COR-L47 (cell line): Measurements from ENCODE around the gene ARHGAP31.
"Not testable (repeated sequence)": the region's sequence is repeated elsewhere in the genome, so short reads cannot be mapped to it uniquely, and the experiment has no call there.

Experiments used
- DNase-seq: peaks from one replicate; lab custom pipeline; 2025; lab: John Stamatoyannopoulos, UW

Gene ARHGAP31

DNA sequence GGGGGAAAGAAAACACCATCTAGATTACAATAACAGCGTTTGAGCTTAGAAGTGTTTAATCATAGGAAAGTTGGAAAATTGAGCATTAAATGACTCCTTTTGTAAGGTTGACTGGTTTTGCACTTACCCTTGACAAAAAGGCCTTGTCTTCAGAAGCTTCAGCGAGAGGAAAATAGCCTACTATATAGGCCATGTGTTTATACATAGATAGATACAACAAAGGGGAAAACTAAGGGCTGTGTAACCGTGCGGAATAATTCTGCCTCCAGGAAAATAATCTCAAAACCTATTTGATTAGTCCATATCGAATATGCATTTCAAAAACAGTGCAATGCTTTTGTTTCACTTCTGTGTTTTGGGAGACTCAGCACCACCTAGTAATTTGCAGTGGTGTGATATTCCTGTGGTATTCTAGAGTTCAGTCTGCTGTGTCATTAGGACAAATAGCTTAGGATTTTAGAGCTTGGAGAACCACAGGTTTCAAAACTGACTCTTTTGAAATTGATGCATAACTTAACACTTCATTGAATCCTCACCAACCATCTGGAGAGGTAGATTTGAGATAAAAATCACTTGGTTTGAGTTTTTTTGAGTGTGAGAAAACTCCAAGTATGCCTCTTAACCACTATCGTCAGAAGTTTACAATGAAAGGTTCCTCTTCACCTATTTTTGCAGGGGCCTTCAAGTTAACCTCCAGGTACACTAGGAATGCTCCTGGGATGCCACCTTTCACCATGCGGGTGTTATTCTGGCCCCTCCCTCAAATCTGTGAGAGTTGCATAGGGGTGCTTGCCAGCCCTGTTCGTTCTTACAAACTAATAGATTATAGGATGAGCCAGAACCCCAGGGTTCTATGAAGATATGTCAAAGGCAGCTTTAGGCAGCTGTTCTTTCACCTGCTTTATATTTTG lies 1.9 kb downstream of the ARHGAP31 start:
- DNase-seq, result no peak

DNA sequence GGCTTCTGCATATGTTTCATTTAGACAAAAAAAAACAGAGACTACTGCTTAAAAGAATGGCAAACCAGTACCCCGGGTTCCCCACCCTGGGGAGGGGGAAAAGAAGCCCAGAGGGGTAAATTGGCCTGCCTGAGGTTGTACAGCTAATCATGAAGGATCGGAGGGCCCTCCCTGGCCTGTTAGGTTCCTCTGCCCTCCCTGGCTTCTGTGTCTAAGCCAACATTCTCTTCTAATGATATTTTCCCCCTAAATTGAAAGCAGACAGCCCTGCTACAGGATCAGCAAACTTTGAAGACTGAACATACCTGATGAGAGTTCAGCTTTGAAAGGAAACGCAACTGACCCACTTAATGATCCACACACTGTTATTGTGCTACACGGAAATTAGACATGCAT lies 2.5 kb downstream of the ARHGAP31 start:
- DNase-seq, result no peak

DNA sequence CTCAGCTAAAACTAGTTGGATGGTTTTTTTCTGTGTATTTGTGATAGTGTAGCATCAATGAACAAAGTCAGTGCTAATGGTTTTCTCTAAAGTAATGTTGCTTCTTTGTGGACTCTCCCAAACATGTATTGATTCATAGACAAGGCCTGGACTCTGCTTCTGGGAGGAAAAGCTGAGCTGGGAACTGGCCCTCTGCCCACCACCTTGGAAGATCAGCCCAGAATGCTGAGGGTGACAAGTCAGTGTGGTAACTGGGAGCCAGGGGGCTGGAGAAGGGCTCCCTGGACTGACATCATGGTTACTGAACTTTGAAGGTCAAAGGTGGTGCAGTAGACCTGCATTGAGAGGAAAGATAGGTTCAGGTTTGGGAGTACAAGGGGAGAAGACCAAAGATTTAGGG lies 3.0 kb downstream of the ARHGAP31 start:
- no peak for DNase-seq

DNA sequence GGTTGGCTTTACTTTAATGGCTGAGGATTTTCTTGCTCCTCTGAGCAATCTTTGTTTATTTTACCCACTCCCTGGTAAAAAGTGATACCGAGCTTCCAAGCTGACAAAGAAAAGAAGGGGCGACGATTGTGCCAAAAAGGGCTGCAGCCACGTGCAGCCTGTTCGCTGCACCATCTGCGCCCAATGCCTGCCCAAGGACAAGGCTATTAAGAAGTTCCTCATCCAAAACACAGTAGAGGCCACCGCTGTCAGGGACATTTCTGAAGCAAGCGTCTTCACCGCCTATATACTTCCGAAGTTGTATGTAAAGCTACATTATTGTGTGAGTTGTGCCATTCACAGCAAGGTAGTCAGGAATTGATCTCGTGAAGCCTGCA lies 4.4 kb downstream of the ARHGAP31 start:
- DNase-seq, result no peak

DNA sequence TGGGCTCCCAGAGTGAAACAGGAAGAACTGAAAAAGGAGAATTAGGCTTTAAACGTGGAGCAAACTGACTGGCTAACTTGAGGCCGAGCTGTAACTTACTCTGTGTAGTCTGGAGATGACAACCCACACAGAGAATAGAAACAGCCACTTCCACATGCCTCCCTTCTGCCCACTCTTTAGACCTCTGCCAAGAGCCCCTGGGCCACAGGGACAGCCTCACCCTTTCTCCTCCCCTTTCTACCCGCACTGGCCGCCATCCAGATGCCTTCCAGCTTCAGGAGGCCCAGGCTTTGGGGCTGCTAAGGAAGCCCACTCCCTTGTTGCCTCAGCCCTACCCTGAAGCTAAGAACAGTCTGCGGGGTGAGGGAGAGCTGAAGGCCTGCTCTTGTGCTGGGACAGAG lies 6.8 kb downstream of the ARHGAP31 start:
- no peak for DNase-seq

DNA sequence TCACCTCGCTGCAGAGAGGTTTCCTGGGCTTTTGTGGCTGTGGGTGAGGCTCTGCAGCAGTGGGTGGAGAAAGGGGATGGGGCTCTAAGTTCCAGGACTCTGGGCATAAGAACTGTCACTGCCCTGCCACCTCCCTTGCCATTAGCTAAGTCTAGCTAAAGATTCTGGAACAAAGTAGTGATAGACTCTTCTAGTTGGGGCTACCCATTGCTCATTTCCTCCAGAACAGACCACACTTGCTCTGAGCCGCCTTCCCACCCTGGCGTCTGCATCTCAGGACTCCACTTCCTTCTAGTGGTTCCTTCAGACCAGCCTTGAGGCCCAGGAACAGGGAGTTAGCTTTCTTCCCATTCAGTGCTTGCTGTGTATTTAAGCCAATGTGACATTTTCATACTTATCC lies 7.5 kb downstream of the ARHGAP31 start:
- no peak for DNase-seq

DNA sequence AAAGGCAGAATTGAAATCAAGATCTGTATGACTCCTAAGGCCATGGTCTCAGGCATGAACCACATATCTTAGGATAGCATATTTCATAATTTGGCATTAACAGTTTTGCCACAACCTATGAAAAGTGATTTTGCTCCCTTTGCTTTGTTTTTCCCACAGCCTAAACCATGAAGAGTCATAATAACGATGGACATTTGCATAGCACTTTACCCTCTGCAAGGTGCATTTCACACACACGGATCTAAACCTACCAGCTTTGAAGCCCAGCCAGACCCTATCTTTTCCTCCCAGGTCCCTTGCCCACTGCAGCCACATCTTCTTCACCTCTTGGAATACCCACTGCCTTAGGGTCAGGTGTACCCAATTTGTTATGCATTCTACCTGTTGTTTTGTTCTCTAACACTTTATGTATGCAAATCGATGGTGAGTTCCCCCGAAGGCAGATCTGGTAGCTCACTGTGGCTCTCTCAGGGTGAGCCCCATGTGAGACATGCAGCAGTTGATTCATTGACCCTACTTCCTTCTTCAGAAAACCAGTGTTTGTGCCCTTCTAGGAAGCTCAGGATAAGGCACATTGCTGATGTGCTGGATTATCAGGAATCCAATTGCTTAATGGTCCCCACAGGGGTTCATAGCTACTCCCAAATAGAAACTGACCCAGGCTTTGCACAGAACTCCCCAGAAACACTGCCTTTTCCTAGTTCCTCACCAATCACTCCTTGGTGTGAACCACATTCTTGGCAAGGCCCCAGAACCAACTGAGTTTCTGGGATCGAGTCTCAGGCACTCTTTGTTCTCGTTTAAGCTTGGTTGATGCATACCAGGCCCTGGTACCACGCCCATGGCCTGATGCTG lies 8.7 kb downstream of the ARHGAP31 start:
- no peak for DNase-seq

DNA sequence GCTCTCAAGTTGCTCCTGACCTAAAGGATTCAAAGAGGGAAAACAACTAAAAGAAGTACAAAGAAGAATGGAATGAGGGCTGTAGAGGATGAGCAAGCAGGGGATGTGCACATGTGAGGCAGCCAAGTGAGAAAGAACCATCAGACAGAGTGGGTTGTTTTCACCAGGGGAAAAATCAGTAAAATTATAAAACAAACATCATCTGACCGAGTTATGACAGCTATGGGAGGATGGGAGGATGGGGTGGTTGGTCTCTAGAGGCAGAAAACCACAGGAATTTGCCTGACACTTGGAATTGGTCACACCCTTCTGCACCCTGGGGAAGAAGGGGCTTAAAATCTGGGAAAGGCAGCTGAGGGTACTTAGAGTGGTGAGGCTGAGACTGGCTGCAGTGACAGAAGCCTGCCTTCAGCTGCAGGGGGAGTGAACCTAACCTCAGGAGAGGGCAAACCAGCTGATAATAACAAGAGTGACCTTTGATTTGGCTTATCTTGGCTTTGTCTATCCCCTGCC lies 10.1 kb downstream of the ARHGAP31 start:
- no peak for DNase-seq

DNA sequence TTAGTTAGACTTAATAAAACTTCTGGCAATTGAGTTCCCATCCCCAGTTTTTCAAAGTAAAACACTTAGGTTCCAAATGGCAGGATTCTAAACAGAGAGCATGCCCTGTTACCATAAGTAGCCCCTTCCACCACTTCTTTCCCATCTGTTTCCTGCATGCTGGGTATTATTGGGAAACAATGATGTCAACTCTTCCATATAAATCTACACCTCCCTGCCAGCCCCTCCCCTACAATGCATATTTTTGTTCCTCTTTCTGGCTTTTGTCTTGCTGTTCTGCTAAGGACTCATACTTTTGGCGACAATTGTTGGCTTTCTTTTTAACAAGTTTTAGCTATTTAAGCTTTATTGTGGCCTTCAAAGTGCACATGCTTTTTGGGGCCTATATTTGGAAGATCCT lies 11.1 kb downstream of the ARHGAP31 start:
- DNase-seq, result no peak

DNA sequence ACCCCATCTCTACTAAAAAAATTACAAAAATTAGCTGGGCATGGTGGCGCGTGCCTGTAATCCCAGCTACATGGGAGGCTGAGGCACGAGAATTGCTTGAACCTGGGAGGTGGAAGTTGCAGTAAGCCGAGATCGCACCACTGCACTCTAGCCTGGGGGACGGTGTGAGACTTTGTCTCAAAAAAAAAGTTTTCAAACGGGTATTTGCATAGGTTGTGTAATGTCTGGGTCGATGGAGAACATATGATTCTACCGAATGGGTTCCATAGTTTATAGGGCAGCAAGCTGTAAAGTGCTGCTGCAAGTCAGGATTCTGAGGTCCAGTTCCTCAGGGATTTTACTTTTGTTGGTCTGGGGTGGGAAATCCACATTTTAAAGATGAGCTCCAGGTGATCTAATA lies 12.2 kb downstream of the ARHGAP31 start:
- DNase-seq, result not testable (repeated sequence)

DNA sequence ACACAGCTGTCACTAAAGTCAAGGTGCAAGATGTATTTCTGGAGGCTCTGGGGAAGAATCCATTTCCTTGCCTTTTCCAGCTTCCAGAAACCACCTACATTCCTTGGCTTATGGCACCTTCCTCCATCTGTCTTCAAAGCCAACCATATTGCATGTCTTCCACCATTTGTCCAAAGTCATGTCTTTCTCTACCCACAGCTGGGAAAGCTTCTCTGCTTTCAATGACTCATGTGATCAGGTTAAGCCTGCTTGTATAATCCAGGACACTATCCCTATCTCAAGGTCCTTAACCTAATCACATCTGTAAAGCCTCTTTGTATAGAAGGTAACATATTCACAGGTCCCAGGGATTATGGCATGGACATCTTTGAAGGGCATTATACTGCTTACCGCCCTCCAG lies 14.2 kb downstream of the ARHGAP31 start:
- no peak for DNase-seq

DNA sequence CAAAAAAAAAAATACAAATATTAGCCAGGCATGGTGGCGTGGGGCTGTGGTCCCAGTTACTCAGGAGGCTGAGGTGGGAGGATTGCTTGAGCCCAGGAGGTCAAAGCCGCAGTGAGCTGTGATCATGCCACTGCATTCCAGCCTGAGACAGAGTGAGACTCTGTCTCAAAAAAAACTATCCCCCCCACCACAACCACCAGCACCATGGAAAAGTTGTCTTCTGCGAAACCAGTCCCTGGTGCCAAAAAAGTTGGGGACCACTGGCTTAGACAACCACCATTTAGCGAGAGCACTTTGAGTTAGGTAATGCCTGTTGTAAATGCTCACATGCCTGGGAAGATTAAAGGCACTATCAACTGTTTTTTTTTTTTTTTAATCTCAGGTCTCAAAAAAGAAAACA lies 15.4 kb downstream of the ARHGAP31 start:
- no peak for DNase-seq

DNA sequence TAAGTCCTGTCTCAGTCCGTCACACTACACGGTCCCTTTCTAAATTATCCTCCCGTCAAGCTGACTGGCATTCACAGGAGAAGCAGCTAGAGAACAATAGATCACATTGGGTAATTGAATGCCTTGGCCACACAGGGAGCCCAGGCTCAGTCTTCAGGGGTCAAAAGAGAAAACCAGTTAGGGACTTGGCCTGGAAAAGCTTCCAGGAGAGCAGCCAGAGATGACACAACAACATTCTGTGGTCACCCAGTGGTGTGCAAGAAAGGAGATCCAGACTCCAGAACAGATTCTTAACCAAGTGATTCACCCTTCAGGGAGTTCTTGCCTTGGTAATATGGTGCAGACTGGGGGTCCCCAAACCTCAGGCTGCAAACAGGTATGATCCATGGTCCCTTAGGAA lies 15.9 kb downstream of the ARHGAP31 start:
- DNase-seq, result no peak

DNA sequence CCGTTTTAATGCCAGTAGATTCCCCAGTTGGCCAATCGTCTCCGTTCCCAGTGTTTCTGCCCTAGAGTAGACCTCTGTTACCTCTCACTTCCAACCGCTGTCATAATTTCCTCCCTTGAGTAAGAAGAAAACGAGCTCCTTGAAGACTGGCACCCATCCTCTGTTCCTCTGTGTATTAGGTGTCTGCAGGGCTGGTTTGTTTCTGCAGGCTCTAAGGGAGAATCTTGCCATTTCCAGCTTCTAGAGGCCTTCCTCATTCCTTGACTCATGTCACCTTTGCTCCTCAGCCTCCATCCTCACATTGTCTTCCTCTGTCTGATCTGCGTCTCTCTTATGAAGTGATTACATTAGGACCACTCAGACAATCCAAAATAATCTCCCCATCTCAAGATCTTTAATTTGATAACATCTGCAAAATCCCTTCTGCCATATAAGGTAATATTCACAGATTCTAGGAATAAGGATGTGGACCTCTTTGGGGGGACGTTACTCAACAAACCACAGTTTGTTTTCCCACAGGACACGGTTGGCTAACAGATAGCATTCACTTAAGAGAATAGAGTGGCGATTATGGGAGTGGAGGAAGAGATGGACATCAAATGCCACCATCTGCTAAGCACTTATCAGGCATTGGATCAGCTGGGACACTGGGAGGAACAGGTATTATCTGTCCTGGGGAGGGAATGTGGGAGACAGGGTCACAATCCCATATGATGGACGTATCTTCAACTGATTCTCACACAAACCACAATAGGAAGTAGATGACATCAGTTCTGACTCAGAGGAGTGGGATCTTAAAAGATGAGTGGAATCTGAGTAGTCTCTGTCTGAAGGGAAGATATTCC lies 17.1 kb downstream of the ARHGAP31 start:
- no peak for DNase-seq

DNA sequence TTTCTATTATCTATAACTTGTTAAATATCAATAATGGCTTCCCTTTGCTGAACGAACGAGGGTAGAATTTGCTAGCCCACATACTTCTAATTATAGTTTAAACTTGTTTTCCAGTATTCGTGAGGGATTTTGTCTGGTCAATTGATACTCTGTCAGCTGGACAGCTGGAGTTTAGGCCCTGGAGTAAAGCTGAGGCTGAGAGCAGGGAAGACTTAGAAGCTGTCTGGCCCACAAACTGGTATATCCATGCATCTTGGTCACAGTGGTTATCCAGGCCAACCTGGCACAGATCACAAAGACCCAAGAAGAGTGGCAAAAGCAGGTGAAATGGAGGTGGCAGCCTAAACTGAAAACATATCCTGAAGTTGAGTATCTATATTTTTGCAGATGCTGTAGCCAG lies 19.3 kb downstream of the ARHGAP31 start:
- no peak for DNase-seq

DNA sequence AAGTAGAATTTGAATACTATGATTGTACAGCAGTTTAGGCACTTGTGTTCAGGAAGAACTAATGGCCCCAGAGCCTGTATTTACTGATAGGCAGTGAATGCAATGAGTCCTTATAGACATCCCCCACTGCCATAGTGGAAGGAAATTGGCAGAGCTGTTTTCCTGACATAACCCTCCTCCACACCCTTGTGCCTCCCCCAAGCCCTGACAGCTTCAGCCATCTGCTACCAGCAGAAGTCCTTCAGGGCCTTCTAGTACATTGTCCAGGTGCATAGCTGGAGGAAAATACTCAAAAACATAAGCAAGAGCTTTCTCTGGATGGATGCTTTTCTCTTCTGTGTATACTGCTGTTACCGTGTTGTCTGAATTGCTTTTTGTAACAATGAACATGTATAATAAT lies 20.6 kb downstream of the ARHGAP31 start:
- no peak for DNase-seq

DNA sequence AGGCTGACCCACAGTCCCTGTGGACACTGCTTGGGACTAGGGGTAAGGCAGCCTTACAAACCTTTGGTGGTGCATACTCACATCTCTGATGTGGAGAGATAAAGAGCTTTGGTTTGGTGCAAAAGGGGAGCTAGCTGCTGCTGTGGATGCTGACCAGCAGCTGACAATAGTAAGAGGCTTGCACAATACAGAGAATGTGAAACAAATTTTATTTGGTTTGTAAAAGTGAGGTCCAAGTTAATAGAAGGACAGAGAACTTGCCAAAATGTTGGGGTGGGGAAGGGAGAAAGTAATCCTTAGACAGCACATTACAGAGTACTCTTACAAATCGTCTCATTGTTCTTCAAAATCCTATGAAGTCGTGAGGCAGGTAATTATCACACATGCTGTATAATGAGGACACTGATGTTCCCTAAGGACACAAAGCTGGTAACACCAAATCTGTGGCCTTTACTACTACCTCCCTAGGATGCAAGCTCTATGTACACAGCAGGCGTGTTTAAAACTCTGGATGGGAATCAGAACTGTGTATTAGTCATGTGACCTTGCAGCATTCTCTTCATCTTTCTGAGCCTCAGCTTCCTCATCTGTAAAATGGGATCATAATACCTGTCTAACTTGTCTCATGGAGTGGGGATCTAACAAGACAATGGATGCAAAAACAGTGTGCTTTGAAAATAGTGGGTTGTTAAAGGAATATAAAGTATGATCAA lies 21.6 kb downstream of the ARHGAP31 start:
- DNase-seq, result no peak

DNA sequence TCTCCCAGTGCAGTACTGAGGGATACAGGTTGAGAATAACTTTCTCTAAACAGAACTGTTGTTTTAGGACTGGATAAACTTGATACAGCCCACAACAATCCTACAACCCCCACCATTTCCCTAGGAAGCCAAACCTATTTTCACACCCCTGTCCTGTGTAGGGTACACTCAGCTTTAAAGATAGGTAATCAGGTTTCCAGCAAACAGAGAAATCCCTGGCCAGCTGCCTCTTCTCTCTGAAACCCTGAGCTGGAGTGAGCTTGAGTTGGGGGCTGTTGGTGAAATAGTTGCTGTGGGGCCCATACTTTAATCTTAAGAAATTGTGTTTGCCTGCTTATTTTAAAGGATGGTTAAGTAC lies 22.1 kb downstream of the ARHGAP31 start:
- no peak for DNase-seq

DNA sequence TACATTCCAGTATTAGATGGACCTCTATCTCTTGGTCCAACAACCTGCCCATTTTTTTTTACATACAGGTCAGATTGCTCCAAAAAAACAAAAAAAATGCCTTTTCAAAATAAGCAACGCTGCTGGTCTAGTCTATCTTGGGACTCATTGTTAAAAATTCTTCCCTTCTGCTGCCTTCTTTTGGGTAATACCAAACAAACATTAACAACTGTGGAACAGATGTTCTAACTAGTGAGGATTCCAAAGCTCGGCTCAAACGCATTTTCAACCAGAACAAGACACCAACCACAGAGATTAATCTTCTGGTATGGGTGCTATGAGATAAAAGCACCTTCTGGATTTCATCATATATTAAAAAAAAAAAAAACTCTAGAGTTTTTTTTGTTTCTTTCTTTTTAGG lies 24.7 kb downstream of the ARHGAP31 start:
- DNase-seq, result no peak

DNA sequence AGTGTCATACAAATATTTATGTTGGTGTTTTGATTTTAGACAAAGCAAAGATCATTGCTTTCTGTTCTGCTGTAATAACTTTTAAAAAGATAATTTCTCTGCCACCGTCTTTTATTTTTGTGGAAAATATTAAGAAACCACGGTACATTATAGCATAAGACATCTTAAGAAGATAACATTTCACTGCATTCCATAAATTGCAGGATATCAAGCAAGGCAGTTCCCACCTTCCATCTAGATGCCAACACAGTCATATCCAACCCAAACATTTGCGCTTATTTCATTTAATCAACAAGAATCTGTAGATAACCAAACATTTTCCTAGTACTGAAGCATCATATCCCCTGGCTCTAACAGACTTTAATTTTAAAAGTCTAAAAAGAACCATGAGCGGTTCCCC lies 25.1 kb downstream of the ARHGAP31 start:
- no peak for DNase-seq

DNA sequence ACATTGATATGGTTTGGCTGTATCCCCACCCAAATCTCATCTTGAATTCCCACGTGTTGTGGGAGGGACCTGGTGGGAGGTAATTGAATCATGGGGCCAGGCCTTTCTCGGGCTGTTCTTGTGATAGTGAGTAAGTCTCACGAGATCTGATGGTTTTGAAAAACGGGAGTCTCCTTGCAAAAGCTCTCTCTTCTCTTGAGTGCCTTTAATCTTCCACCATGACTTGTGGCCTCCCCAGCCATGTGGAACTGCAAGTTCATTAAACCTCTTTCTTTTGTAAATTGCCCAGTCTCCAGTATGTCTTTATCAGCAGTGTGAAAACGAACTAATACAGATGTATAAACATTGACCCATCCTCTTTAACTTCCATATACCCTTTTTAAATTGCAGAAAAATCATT lies 26.6 kb downstream of the ARHGAP31 start:
- not testable (repeated sequence) for DNase-seq
